Measurements from ENCODE around the gene CFAP58.

GRCh38 chr10:104367904-104368303, 14.3 kb downstream of the CFAP58 start:
- TF ChIP-seq CEBPB (IDR thresholded peaks at IDR 0.05) = no peak
- TF ChIP-seq TAF1 (IDR thresholded peaks at IDR 0.05; ENCODE audit: low read depth) = no peak
